DMS114 treated with DMSO at 0.1 percent for 48 hours (cell line): ENCODE measurements around the gene GLUD1.
"Not testable (repeated sequence)": the region's sequence is repeated elsewhere in the genome, so short reads cannot be mapped to it uniquely, and the experiment has no call there.

Source experiments
- DNase-seq: peaks from one replicate; lab custom pipeline; 2025; ENCODE audit not compliant: unreplicated experiment; lab: John Stamatoyannopoulos, UW

The GLUD1 gene

DNA sequence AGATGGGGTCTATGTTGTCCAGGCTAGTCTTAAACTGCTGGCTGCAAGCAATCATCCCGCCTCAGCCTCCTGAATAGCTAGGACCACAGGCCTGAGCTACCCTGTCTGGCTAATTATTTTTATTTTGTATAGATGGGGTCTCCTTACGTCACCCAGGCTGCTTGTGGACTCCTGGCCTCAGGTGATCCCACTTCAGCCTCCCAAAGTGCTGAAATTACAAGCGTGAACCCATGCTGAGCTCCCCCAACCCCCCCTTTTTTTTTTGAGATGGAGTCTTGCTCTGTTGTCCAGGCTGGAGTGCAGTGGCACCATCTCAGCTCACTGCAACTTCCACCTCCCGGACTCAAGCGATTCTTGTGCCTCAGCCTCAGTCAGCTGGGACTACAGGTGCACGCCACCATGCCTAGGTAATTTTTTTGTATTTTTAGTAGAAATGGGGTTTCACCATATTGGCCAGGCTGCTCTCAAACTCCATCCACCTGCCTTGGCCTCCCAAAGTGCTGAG is 49.2 kb downstream of the GLUD1 start:
- DNase-seq = no peak

- DNase-seq = not testable (repeated sequence)
Observed at GRCh38 chr10:87043579-87043978, 51.1 kb downstream of the GLUD1 start.

DNA sequence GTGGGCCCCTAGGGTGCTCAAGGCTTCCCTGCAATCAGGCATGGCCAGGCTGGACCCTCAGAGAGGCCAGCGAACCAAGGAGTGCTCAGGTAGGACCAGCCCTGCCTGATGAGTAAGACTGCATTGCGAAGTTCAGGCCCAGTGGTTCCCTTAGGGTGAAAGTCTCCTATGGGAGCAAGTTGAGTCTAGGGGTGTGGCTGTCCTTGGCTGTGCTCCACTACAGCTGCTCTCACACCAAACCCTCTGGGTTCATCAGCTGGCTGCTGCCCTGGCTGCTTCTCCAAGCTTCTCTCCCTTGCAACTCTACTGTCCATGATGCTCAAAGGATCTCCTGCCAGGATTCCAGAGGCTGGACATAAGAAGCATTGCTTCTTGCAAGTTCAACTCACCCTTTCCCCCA is 55.9 kb downstream of the GLUD1 start:
- no peak for DNase-seq

- no peak for DNase-seq
Observed at GRCh38 chr10:87038286-87038717, 56.3 kb downstream of the GLUD1 start.

- no peak for DNase-seq
Observed at GRCh38 chr10:87036623-87037022, 58.0 kb downstream of the GLUD1 start.

GRCh38 chr10:87030912-87031635 is 63.6 kb downstream of the GLUD1 start:
- DNase-seq = no peak

DNA sequence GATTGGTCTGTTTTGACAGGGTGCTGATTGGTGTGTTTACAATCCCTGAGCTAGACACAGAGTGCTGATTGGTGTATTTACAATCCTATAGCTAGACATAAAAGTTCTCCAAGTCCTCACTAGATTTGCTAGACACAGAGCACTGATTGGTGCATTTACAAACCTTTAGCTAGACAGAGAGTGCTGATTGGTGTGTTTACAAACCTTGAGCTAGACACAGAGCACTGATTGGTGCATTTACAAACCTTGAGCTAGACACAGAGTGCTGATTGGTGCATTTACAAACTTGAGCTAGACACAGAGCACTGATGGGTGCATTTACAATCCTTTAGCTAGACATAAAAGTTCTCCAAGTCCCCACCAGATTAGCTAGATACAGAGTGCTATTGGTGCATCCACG is 64.2 kb downstream of the GLUD1 start:
- not testable (repeated sequence) for DNase-seq

- DNase-seq = not testable (repeated sequence)
Observed at GRCh38 chr10:87026747-87027508, 67.7 kb downstream of the GLUD1 start.

DNA sequence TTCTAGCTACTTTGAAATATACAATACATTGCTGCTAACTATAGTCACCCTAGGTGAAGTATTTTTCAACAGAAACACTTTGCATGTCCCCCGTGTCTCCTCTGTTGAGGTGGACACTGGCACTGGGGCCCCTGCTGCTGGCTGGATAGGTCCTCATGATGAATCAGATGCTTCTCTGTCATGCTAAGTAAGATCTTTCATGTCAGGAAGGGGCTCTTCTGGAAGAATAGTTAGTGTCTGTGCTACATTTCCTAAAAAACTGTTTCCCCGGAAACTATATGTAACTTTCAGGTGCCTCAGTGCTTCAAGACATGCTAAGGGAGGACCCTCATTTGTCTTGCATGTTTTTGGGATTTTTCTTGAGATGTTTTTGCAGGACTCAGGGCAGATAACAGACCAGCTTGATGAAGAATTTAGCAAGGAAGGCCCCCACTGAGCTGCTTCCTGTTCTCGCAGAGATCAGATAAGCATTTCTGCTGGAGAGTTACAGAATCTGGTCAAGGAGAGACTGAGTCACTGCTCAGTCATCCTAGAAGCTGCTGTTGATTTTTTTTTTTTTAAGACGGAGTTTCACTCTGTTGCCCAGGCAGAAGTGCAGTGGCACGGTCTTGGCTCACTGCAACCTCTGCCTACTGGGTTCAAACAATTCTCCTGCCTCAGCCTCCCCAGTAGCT is 69.2 kb downstream of the GLUD1 start:
- not testable (repeated sequence) for DNase-seq

- DNase-seq = not testable (repeated sequence)
Observed at GRCh38 chr10:87020056-87020455, 74.6 kb downstream of the GLUD1 start, which contains the start of gene FAM25A. Gene FAM25A (plus strand): TSS chr10:87020294. CDS start chr10:87020325, 31 bp downstream.

GRCh38 chr10:87019504-87019903 is 75.1 kb downstream of the GLUD1 start:
- not testable (repeated sequence) for DNase-seq

DNA sequence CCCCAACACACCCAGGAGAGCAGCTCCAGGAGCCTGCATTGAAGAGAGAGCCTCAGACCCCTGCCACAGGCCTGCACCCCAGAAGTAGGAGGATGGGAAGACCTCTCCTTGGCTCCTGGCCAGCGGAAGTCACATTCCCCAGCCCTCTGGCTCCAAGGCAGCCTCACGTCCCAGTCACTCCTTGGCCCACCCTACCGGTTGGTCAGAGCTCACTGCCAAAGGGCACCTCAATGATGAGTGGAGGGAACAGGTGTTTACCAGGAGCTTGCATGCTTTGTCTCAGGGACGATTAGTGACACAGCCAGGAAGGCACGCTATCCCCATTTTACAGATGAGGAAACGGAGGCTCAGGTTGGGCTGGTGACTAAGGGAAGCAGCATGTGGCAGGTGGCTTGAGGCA is 75.6 kb downstream of the GLUD1 start:
- not testable (repeated sequence) for DNase-seq

DNA sequence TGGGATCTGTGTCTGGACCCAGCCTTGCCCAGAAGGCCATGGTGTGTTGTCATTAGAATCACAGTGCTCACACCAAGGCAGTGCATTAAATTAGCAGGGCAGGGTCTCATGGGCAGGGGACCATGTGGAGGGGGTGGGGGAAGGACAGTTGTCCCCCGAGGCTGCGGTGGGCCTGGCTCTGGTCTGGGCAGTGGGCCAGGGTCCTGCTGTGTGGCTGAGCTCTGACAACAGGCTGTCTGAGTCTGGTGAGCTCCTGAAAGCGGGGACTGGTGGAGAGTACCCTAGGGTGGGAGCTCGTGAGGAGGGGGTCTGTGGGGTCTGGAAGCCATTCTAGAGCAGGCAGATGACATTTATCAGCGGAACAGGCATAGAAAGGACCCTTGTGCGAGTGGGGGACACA is 76.5 kb downstream of the GLUD1 start:
- not testable (repeated sequence) for DNase-seq

GRCh38 chr10:87014986-87015716 is 79.5 kb downstream of the GLUD1 start:
- DNase-seq = not testable (repeated sequence)

- not testable (repeated sequence) for DNase-seq
Observed at GRCh38 chr10:87013528-87013927, 81.1 kb downstream of the GLUD1 start.

- not testable (repeated sequence) for DNase-seq
Observed at GRCh38 chr10:87009134-87009696, 85.4 kb downstream of the GLUD1 start.

DNA sequence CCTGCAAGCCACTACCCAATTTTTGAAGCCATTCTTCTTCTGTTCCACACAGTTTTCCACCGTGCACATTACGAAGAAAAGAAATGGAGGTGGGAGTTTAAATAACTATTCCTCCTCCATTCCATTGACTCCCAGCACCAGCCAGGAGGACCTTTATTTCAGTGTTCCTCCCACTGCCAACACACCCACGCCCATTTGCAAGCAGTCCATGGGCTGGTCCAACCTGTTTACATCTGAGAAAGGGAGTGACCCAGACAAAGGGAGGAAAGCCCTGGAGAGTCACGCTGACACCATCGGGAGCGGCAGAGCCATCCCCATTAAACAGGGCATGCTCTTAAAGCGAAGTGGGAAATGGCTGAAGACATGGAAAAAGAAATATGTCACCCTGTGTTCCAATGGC is 86.3 kb downstream of the GLUD1 start:
- not testable (repeated sequence) for DNase-seq

GRCh38 chr10:87007674-87008073 is 87.0 kb downstream of the GLUD1 start:
- not testable (repeated sequence) for DNase-seq

- DNase-seq = not testable (repeated sequence)
Observed at GRCh38 chr10:87007124-87007523, 87.5 kb downstream of the GLUD1 start.

DNA sequence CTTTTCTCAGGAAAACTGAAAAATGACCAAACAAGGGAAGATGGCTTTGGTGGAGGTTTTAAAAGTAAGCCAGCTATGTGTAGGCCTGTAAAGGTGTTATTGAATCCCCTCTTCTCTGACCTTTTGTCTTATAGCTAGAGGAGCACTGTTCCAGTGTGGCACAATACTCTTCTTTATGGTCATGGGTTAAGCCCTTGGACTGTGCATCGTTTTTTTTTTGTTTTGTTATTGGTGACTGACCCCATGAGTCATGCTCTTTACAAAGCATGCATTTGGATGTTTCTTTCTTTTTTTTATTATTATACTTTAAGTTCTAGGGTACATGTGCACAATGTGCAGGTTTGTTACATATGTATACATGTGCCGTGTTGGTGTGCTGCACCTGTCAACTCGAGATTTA is 94.2 kb downstream of the GLUD1 start:
- DNase-seq = no peak
